Measurements from ENCODE around the gene MEPCE. TPM values are rescaled to one million over a fixed set of nuclear protein-coding genes. Genes with fewer than 3 reads are reported as not detected.
A peak's percentile ranks its signal among the peaks of the same experiment; 100 is the strongest.

Gene MEPCE
- total and polyA plus RNA-seq, 9 of the 15 experiments (the other 6 are each of a cell fraction or from before 2014, with no cell fraction given) = 10.9 to 76.3 (median 44.1) TPM

DNA sequence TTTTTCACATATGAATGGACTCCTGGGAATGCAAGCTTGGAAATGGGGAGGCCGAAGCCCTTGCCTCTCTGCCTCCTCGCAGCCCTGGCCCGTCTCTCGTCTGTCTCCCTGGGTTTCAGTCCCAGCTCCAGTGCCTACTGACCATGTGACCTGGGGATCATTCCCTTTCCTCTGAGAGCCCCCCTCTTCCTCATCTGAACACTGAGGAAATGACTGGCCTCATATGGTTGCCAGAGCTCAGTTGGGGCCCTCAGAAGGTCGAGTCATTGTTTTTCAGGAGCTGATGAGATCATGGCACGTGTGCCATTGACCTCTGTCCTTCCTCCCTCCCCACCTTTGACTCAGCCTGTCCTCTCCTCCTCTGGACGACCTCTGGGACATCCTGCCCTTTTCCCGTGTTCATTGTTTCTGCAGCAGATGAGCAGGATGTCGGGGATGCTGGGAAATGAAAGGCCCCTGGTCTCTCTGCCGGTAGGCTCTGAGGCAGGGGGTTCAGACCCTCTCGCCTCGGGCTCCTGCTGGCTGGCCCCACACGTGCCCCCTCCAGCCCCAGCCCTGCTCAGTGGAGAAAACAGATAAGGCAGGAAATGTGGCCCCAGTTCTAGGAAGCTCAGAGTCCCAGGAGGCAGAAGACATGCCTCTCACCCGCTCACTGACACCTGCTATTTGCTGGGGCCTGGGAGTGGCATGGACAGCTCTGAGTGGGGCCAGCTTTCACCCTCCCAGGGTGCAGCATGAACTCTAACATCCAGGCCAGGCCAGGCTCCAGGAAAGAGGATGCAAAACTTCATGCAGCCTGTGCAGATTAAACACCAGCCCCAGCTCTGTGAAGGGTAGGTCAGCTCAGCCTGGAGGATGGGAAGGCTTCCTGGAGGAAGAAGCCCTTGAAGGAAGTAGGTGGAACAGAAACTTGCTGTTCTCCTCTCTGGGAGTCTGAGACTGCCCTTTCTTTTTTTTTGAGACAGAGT, 15.0 kb downstream of the MEPCE start (continued):
- TF ChIP-seq, protein P1, sequence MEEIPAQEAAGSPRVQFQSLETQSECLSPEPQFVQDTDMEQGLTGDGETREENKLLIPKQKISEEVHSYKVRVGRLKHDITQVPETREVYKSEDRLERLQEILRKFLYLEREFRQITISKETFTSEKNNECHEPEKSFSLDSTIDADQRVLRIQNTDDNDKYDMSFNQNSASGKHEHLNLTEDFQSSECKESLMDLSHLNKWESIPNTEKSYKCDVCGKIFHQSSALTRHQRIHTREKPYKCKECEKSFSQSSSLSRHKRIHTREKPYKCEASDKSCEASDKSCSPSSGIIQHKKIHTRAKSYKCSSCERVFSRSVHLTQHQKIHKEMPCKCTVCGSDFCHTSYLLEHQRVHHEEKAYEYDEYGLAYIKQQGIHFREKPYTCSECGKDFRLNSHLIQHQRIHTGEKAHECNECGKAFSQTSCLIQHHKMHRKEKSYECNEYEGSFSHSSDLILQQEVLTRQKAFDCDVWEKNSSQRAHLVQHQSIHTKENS (CRISPR knock-in tag; IDR thresholded peaks at IDR 0.05) = 0 out of 2 replicates have a peak, but pooled peaks have one; percentile 23
- TF ChIP-seq, protein P2, sequence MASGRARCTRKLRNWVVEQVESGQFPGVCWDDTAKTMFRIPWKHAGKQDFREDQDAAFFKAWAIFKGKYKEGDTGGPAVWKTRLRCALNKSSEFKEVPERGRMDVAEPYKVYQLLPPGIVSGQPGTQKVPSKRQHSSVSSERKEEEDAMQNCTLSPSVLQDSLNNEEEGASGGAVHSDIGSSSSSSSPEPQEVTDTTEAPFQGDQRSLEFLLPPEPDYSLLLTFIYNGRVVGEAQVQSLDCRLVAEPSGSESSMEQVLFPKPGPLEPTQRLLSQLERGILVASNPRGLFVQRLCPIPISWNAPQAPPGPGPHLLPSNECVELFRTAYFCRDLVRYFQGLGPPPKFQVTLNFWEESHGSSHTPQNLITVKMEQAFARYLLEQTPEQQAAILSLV (tag; IDR thresholded peaks at IDR 0.05) = peak; percentile 50; the same call in 1 of the 2 replicates
- TF ChIP-seq LARP7 (IDR thresholded peaks at IDR 0.05) (peak; percentile 61), LEF1 (IDR thresholded peaks at IDR 0.05) (peak; percentile 96), SPI1 (IDR thresholded peaks at IDR 0.05; ENCODE audit: borderline replicate concordance, low read depth, low read length) (peak; percentile 55; the same call in 1 of the 2 replicates), RNF2 (IDR thresholded peaks at IDR 0.05) (peak; percentile 86), DMBX1 (CRISPR knock-in tag; IDR thresholded peaks at IDR 0.05; ENCODE audit: borderline replicate concordance) (peak; percentile 77), MBD2 (IDR thresholded peaks at IDR 0.05; ENCODE audit: borderline replicate concordance, low read depth) (peak; percentile 60; the same call in 1 of the 2 replicates)
- TF ChIP-seq, protein P3, sequence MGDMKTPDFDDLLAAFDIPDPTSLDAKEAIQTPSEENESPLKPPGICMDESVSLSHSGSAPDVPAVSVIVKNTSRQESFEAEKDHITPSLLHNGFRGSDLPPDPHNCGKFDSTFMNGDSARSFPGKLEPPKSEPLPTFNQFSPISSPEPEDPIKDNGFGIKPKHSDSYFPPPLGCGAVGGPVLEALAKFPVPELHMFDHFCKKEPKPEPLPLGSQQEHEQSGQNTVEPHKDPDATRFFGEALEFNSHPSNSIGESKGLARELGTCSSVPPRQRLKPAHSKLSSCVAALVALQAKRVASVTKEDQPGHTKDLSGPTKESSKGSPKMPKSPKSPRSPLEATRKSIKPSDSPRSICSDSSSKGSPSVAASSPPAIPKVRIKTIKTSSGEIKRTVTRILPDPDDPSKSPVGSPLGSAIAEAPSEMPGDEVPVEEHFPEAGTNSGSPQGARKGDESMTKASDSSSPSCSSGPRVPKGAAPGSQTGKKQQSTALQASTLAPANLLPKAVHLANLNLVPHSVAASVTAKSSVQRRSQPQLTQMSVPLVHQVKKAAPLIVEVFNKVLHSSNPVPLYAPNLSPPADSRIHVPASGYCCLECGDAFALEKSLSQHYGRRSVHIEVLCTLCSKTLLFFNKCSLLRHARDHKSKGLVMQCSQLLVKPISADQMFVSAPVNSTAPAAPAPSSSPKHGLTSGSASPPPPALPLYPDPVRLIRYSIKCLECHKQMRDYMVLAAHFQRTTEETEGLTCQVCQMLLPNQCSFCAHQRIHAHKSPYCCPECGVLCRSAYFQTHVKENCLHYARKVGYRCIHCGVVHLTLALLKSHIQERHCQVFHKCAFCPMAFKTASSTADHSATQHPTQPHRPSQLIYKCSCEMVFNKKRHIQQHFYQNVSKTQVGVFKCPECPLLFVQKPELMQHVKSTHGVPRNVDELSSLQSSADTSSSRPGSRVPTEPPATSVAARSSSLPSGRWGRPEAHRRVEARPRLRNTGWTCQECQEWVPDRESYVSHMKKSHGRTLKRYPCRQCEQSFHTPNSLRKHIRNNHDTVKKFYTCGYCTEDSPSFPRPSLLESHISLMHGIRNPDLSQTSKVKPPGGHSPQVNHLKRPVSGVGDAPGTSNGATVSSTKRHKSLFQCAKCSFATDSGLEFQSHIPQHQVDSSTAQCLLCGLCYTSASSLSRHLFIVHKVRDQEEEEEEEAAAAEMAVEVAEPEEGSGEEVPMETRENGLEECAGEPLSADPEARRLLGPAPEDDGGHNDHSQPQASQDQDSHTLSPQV (IDR thresholded peaks at IDR 0.05) = peak; percentile 99
- TF ChIP-seq, protein P4, sequence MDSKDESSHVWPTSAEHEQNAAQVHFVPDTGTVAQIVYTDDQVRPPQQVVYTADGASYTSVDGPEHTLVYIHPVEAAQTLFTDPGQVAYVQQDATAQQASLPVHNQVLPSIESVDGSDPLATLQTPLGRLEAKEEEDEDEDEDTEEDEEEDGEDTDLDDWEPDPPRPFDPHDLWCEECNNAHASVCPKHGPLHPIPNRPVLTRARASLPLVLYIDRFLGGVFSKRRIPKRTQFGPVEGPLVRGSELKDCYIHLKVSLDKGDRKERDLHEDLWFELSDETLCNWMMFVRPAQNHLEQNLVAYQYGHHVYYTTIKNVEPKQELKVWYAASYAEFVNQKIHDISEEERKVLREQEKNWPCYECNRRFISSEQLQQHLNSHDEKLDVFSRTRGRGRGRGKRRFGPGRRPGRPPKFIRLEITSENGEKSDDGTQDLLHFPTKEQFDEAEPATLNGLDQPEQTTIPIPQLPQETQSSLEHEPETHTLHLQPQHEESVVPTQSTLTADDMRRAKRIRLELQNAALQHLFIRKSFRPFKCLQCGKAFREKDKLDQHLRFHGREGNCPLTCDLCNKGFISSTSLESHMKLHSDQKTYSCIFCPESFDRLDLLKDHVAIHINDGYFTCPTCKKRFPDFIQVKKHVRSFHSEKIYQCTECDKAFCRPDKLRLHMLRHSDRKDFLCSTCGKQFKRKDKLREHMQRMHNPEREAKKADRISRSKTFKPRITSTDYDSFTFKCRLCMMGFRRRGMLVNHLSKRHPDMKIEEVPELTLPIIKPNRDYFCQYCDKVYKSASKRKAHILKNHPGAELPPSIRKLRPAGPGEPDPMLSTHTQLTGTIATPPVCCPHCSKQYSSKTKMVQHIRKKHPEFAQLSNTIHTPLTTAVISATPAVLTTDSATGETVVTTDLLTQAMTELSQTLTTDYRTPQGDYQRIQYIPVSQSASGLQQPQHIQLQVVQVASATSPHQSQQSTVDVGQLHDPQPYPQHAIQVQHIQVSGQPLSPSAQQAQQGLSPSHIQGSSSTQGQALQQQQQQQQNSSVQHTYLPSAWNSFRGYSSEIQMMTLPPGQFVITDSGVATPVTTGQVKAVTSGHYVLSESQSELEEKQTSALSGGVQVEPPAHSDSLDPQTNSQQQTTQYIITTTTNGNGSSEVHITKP (IDR thresholded peaks at IDR 0.05; ENCODE audit: partially characterized antibody) = peak; percentile 17
- TF ChIP-seq, protein P5, sequence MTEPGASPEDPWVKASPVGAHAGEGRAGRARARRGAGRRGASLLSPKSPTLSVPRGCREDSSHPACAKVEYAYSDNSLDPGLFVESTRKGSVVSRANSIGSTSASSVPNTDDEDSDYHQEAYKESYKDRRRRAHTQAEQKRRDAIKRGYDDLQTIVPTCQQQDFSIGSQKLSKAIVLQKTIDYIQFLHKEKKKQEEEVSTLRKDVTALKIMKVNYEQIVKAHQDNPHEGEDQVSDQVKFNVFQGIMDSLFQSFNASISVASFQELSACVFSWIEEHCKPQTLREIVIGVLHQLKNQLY (CRISPR knock-in tag; conservative IDR thresholded peaks at IDR 0.05) = peak in 1 of 2 experiments; percentile 59; a peak in 1 of 4 replicates
